SK-N-SH treated with all-trans-retinoic acid at 6 μM for 48 hours (cell line): ENCODE data around the gene HOATZ.

Source experiments
- ATAC-seq: fragments of 200-7000 bp; cut with Tn5 transposase; 3 replicates; pipeline ENCODE4 v1.9.1; 2020; ENCODE audit warnings: mild to moderate bottlenecking, moderate library complexity
- ARNTL ChIP-seq: fragments of 450-650 bp; formaldehyde crosslinking; IDR thresholded peaks from 2 replicates; pipeline ENCODE4 v1.5.0; 2020; ENCODE audit warnings: low read depth, mild to moderate bottlenecking, moderate library complexity, borderline replicate concordance
- BACH2 ChIP-seq: fragments of 250-450 bp; sonication (Bioruptor Pico); IDR thresholded peaks from 2 replicates; pipeline ENCODE4 v1.9.0; 2021; ENCODE audit warnings: mild to moderate bottlenecking, borderline replicate concordance
- CREB5 ChIP-seq: fragments of 250-450 bp; sonication (Bioruptor Pico); IDR thresholded peaks from 2 replicates; pipeline ENCODE4 v1.5.1; 2020; ENCODE audit warnings: low read depth, mild to moderate bottlenecking, moderate library complexity
- CSRNP3 ChIP-seq: fragments of 250-450 bp; sonication (Bioruptor Pico); IDR thresholded peaks from 2 replicates; pipeline ENCODE4 v1.5.1; 2021; ENCODE audit warnings: mild to moderate bottlenecking, moderate library complexity
- ESRRG ChIP-seq: fragments of 250-450 bp; sonication (Bioruptor Pico); IDR thresholded peaks from 2 replicates; pipeline ENCODE4 v1.6.1; 2021; ENCODE audit warnings: mild to moderate bottlenecking
- GLIS3 ChIP-seq: fragments of 250-450 bp; sonication (Bioruptor Pico); IDR thresholded peaks from 2 replicates; pipeline ENCODE4 v1.5.0; 2020; ENCODE audit warnings: mild to moderate bottlenecking, moderate library complexity
- ISL1 ChIP-seq: fragments of 250-450 bp; sonication (Bioruptor Pico); IDR thresholded peaks from 2 replicates; pipeline ENCODE4 v2.1.2; 2022; ENCODE audit warnings: mild to moderate bottlenecking, moderate library complexity
- OSR1 ChIP-seq: fragments of 250-450 bp; sonication (Bioruptor Pico); IDR thresholded peaks from 2 replicates; pipeline ENCODE4 v1.8.0; 2022; ENCODE audit warnings: moderate library complexity, mild to moderate bottlenecking, inconsistent platforms
- PATZ1 ChIP-seq: fragments of 250-450 bp; sonication (Bioruptor Pico); IDR thresholded peaks from 2 replicates; pipeline ENCODE4 v1.8.0; 2020; ENCODE audit warnings: mild to moderate bottlenecking, moderate library complexity, borderline replicate concordance
- PPARA ChIP-seq: fragments of 250-450 bp; sonication (Bioruptor Pico); IDR thresholded peaks from 2 replicates; pipeline ENCODE4 v1.5.0; 2020; ENCODE audit warnings: mild to moderate bottlenecking, borderline replicate concordance
- RARB ChIP-seq: fragments of 250-450 bp; sonication (Bioruptor Pico); IDR thresholded peaks from 2 replicates; pipeline ENCODE4 v1.8.0; 2021; ENCODE audit warnings: mild to moderate bottlenecking, moderate library complexity
- SNAI2 ChIP-seq: fragments of 250-450 bp; sonication (Bioruptor Pico); IDR thresholded peaks from 2 replicates; pipeline ENCODE4 v1.5.0; 2020; ENCODE audit warnings: mild to moderate bottlenecking, moderate library complexity
- TCF4 ChIP-seq: fragments of 250-450 bp; sonication (Bioruptor Pico); IDR thresholded peaks from 2 replicates; pipeline ENCODE4 v1.8.0; 2021; ENCODE audit warnings: mild to moderate bottlenecking, moderate library complexity, borderline replicate concordance
- TOX ChIP-seq: fragments of 250-450 bp; sonication (Bioruptor Pico); IDR thresholded peaks from 2 replicates; pipeline ENCODE4 v1.8.0; 2021; ENCODE audit warnings: mild to moderate bottlenecking, moderate library complexity, borderline replicate concordance
- ZC3H10 ChIP-seq: fragments of 250-450 bp; sonication (Bioruptor Pico); IDR thresholded peaks from 2 replicates; pipeline ENCODE4 v1.5.1; 2021; ENCODE audit warnings: mild to moderate bottlenecking, moderate library complexity
- ZFP3 ChIP-seq: fragments of 250-450 bp; sonication (Bioruptor Pico); IDR thresholded peaks from 2 replicates; pipeline ENCODE4 v1.5.0; 2020; ENCODE audit warnings: mild to moderate bottlenecking, moderate library complexity
- ZFP30 ChIP-seq: fragments of 450-650 bp; formaldehyde crosslinking; IDR thresholded peaks from 2 replicates; pipeline ENCODE4 v1.5.0; 2022; ENCODE audit warnings: mild to moderate bottlenecking, moderate library complexity
- ZNF565 ChIP-seq: fragments of 450-650 bp; formaldehyde crosslinking; conservative IDR thresholded peaks from 2 replicates; pipeline ENCODE4 v1.5.0; 2020; ENCODE audit warnings: low read depth, mild to moderate bottlenecking, moderate library complexity
- ZNF70 ChIP-seq: fragments of 450-650 bp; formaldehyde crosslinking; IDR thresholded peaks from 2 replicates; pipeline ENCODE4 v1.5.0; 2020; ENCODE audit warnings: mild to moderate bottlenecking, moderate library complexity
- ZNF8 ChIP-seq: fragments of 450-650 bp; formaldehyde crosslinking; IDR thresholded peaks from 2 replicates; pipeline ENCODE4 v1.5.0; 2020; ENCODE audit warnings: mild to moderate bottlenecking, moderate library complexity
- TF ChIP-seq, protein P1 (sequence below): fragments of 250-450 bp; sonication (Bioruptor Pico); IDR thresholded peaks from 2 replicates; pipeline ENCODE4 v1.8.0; 2021; ENCODE audit warnings: low read depth, mild to moderate bottlenecking, moderate library complexity, borderline replicate concordance

The HOATZ gene

DNA sequence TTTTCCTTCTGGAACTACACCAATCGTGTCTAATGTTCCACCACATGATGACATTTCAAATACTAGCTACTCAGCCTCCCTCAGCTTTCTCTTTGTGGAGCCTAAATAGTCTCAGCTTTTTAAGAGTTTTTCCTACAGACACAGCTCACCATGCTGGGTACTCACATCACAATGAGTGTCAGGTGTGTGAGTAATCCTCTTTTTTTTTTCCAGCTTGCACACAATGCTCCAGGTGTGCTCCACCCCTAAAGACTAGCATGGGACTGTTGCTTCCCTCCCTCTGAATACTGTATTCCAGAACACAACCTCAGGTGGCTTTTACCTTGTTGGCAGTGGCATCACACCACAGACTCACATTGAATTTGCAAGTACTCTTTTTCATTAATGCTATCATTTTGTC lies 14.1 kb upstream of the HOATZ start:
- no peak for ATAC-seq

GRCh38 chr11:111502611-111503010 lies 12.0 kb upstream of the HOATZ start:
- TF ChIP-seq RARB (CRISPR knock-in tag): no peak
- ATAC-seq: no peak

More for the DNA sequence above, 14.1 kb upstream of the HOATZ start:
- TF ChIP-seq TCF4 (CRISPR knock-in tag) (no peak), ARNTL (CRISPR knock-in tag) (no peak), RARB (CRISPR knock-in tag) (no peak)

GRCh38 chr11:111510311-111510710 lies 4.3 kb upstream of the HOATZ start:
- ATAC-seq: peak; percentile 15; the same call in 1 of the 3 replicates
- TF ChIP-seq ZFP3 (CRISPR knock-in tag) (no peak), GLIS3 (CRISPR knock-in tag) (no peak), PPARA (CRISPR knock-in tag) (no peak), TOX (CRISPR knock-in tag) (no peak), ZC3H10 (CRISPR knock-in tag) (no peak), ZNF70 (CRISPR knock-in tag) (no peak), TCF4 (CRISPR knock-in tag) (no peak), ESRRG (no peak), BACH2 (CRISPR knock-in tag) (no peak), CSRNP3 (no peak)

DNA sequence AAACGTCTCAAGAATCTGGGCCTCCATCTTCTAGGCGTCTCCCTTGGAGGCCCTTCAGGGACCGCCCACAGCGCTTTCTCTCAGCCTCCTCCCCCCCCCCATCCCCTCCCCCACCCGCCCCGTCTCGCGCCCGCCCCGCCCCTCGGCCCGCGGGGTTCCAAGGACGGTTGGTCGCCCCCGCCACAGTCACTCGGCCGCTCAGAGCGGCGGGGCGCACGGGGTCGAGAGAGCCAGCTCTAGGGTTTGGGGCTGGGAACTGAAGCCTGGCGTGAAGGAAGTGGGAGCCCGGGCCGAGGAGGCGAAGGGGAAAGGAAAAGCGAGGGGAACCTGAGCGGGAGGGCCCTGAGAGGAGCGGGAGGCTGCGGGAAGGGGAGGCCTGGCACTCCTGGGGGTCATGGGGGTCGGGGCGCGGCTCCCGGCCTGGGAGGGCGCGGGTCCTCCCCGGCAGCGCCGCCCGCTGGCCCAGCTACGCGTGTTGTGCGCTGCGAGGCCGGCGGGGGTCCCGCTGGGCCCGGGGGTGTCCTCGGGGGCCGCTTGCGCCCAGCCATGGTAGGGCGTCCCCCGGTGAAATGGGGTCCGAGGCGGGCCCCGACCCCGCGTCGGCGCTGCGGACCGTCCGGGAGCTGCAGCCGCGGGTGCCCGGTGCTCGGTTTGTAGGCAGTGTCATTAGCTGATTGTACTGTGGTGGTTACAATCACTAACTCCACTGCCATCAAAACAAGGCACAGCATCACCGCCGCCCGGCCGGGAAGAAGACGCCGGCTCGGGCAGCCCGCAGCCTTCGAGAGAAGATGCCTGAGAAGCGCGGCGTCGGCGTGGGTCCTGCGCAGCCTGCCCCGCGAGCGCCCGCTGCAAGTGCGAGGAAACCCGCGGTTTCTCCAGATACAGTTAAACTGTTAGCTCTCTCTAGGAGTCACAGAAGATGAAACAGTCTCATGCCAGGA lies 2.0 kb upstream of the HOATZ start, which contains the start of gene BTG4:
TSS of gene BTG4 (minus strand) at position 91 of the 944 bp plus-strand sequence. CDS start 13,610 bp downstream, outside the sequence.
- TF ChIP-seq ZNF8 (CRISPR knock-in tag): no peak
- no peak for TF ChIP-seq ZFP3 (CRISPR knock-in tag)
- no peak for TF ChIP-seq ESRRG
- no peak for TF ChIP-seq ISL1 (CRISPR knock-in tag)
- no peak for TF ChIP-seq PPARA (CRISPR knock-in tag)
- no peak for TF ChIP-seq TCF4 (CRISPR knock-in tag)
- TF ChIP-seq OSR1 (CRISPR knock-in tag): no peak
- TF ChIP-seq ZNF565 (CRISPR knock-in tag): no peak
- TF ChIP-seq BACH2 (CRISPR knock-in tag): no peak
- no peak for TF ChIP-seq SNAI2 (CRISPR knock-in tag)
- TF ChIP-seq ZC3H10 (CRISPR knock-in tag): no peak
- TF ChIP-seq GLIS3 (CRISPR knock-in tag): no peak
- ATAC-seq: peak; percentile 30

GRCh38 chr11:111513240-111513605 lies 1.4 kb upstream of the HOATZ start:
- TF ChIP-seq ISL1 (CRISPR knock-in tag) (no peak), PATZ1 (CRISPR knock-in tag) (no peak), ZFP30 (CRISPR knock-in tag) (no peak), GLIS3 (CRISPR knock-in tag) (no peak)
- peak; percentile 36 for ATAC-seq

- ATAC-seq: peak; percentile 23; the same call in 2 of the 3 replicates
- TF ChIP-seq ZFP30 (CRISPR knock-in tag) (no peak), TCF4 (CRISPR knock-in tag) (no peak), CREB5 (CRISPR knock-in tag) (no peak), RARB (CRISPR knock-in tag) (no peak)
- TF ChIP-seq, protein P1, sequence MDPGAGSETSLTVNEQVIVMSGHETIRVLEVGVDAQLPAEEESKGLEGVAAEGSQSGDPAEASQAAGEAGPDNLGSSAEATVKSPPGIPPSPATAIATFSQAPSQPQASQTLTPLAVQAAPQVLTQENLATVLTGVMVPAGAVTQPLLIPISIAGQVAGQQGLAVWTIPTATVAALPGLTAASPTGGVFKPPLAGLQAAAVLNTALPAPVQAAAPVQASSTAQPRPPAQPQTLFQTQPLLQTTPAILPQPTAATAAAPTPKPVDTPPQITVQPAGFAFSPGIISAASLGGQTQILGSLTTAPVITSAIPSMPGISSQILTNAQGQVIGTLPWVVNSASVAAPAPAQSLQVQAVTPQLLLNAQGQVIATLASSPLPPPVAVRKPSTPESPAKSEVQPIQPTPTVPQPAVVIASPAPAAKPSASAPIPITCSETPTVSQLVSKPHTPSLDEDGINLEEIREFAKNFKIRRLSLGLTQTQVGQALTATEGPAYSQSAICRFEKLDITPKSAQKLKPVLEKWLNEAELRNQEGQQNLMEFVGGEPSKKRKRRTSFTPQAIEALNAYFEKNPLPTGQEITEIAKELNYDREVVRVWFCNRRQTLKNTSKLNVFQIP (CRISPR knock-in tag): no peak
Observed at GRCh38 chr11:111515591-111515990, 1.0 kb downstream of the HOATZ start.
